Neural cell (in vitro differentiated cells): ENCODE data around the gene ATXN10. TPM values are rescaled to one million over a fixed set of nuclear protein-coding genes. Genes with fewer than 3 reads are reported as not detected.

ENCODE experiments used
- H2AFZ ChIP-seq: fragments of 200-600, 300-800 bp; sonication (generic), shearing (Covaris generic); 2 replicates; pipeline ENCODE4 v1.6.0; 2014; ENCODE audit warnings: low read depth, mild to moderate bottlenecking, antibody characterized with exemption, low read length, moderate library complexity
- H3F3A ChIP-seq: fragments of 200-600 bp; shearing (Covaris generic); 2 replicates; pipeline ENCODE4 v1.6.1; 2016; ENCODE audit warnings: mild to moderate bottlenecking, moderate library complexity, mixed read lengths, antibody characterized with exemption, low read length; ENCODE audit not compliant: insufficient read depth, poor library complexity, severe bottlenecking
- H3K27ac ChIP-seq: fragments of 200-600, 300-800 bp; sonication (generic), shearing (Covaris generic); 2 replicates; pipeline ENCODE4 v1.5.1; 2014; ENCODE audit warnings: mild to moderate bottlenecking, low read length, moderate library complexity
- H3K27me3 ChIP-seq: fragments of 300-800, 200-600 bp; sonication (generic), shearing (Covaris generic); 2 replicates; pipeline ENCODE4 v1.6.0; 2014; ENCODE audit warnings: mild to moderate bottlenecking, low read depth, low read length, moderate library complexity; ENCODE audit not compliant: insufficient read depth
- H3K36me3 ChIP-seq: fragments of 300-800, 200-600 bp; sonication (generic), shearing (Covaris generic); 2 replicates; pipeline ENCODE4 v1.5.1; 2014; ENCODE audit warnings: mild to moderate bottlenecking, antibody characterized with exemption, low read length, moderate library complexity; ENCODE audit not compliant: insufficient read depth
- H3K4me2 ChIP-seq: fragments of 300-800, 200-600 bp; sonication (generic), shearing (Covaris generic); 2 replicates; pipeline ENCODE4 v1.6.0; 2014; ENCODE audit warnings: mild to moderate bottlenecking, low read length
- H3K4me3 ChIP-seq: fragments of 300-800, 200-600 bp; sonication (generic), shearing (Covaris generic); 2 replicates; pipeline ENCODE4 v1.5.1; 2014; ENCODE audit warnings: mild to moderate bottlenecking, low read length, moderate library complexity
- H3K79me2 ChIP-seq: fragments of 200-600 bp; shearing (Covaris generic); replicated peaks from 2 replicates; pipeline ENCODE4 v1.6.0; 2014; ENCODE audit warnings: mild to moderate bottlenecking, low read length, moderate library complexity; ENCODE audit not compliant: insufficient read depth
- H3K9ac ChIP-seq: fragments of 300-800, 200-600 bp; sonication (generic), shearing (Covaris generic); 2 replicates; pipeline ENCODE4 v1.6.1; 2016; ENCODE audit warnings: mild to moderate bottlenecking, low read length, mixed read lengths
- H3K9me2 ChIP-seq: fragments of 200-600 bp; shearing (Covaris generic); 2 replicates; pipeline ENCODE4 v1.6.1; 2016; ENCODE audit warnings: mild to moderate bottlenecking, low read length, mixed read lengths; ENCODE audit not compliant: insufficient read depth
- H3K9me3 ChIP-seq: fragments of 200-600, 300-800 bp; sonication (generic), shearing (Covaris generic); 2 replicates; pipeline ENCODE4 v1.6.1; 2016; ENCODE audit warnings: mild to moderate bottlenecking, mixed run types, low read length, moderate library complexity, mixed read lengths
- H4K20me1 ChIP-seq: fragments of 200-600 bp; shearing (Covaris generic); 2 replicates; pipeline ENCODE4 v1.6.1; 2016; ENCODE audit warnings: mild to moderate bottlenecking, mixed run types; ENCODE audit not compliant: insufficient read depth
- CTCF ChIP-seq: fragments of 450-650 bp; IDR thresholded peaks from 2 replicates; pipeline ENCODE4 v1.5.1; 2014; ENCODE audit warnings: antibody characterized with exemption, mild to moderate bottlenecking, moderate library complexity; ENCODE audit not compliant: poor library complexity, severe bottlenecking
- EP300 ChIP-seq: fragments of 450-650 bp; conservative IDR thresholded peaks from 2 replicates; pipeline ENCODE4 v1.6.1; 2014; ENCODE audit warnings: antibody characterized with exemption, mild to moderate bottlenecking, moderate library complexity; ENCODE audit not compliant: poor library complexity, severe bottlenecking
- EZH2 ChIP-seq: fragments of 200-600, 300-800 bp; shearing (Covaris generic), sonication (generic); IDR thresholded peaks from 2 replicates; pipeline ENCODE4 v1.6.1; 2014; ENCODE audit warnings: antibody characterized with exemption, low read length, borderline replicate concordance, mild to moderate bottlenecking; ENCODE audit not compliant: insufficient read depth, poor library complexity, severe bottlenecking
- MXI1 ChIP-seq: fragments of 450-650 bp; conservative IDR thresholded peaks from 2 replicates; pipeline ENCODE4 v1.6.1; 2014; ENCODE audit warnings: antibody characterized with exemption, mild to moderate bottlenecking; ENCODE audit not compliant: poor library complexity, severe bottlenecking
- POLR2AphosphoS5 ChIP-seq: IDR thresholded peaks from 2 replicates; pipeline ENCODE4 v1.6.1; 2012
- RAD21 ChIP-seq: fragments of 450-650 bp; conservative IDR thresholded peaks from 2 replicates; pipeline ENCODE4 v1.6.1; 2014; ENCODE audit warnings: antibody characterized with exemption, mild to moderate bottlenecking, moderate library complexity
- REST ChIP-seq: IDR thresholded peaks from 2 replicates; pipeline ENCODE4 v1.6.1; 2012; ENCODE audit warnings: borderline replicate concordance
- SMC3 ChIP-seq: fragments of 450-650 bp; conservative IDR thresholded peaks from 2 replicates; pipeline ENCODE4 v1.6.1; 2014; ENCODE audit warnings: antibody characterized with exemption, mild to moderate bottlenecking, moderate library complexity; ENCODE audit not compliant: poor library complexity
- TAF1 ChIP-seq: IDR thresholded peaks from 2 replicates; pipeline ENCODE4 v1.6.1; 2012; ENCODE audit warnings: low read depth
- polyA plus RNA-seq: library from polyadenylated mRNA; depleted of rRNA; stranded (reverse); fragments of >200 nt; gene quantifications from 2 replicates; pipeline ENCODE4 v1.2.3, GENCODE V29; 2014

The ATXN10 gene
- polyA plus RNA-seq, 1 donor from 2014 or later, result 321 TPM

- Histone ChIP-seq H3K9me2 (no peaks in the 10 kb centered on the region), H3K4me3 (no peak overlapping the region), H3F3A (no peaks in the 10 kb centered on the region), H3K9ac (no peak overlapping the region), H3K36me3 (no peaks in the 10 kb centered on the region), H3K4me2 (no peak overlapping the region), H3K27me3 (no peaks in the 10 kb centered on the region), H3K79me2 (no peaks in the 10 kb centered on the region), H4K20me1 (no peaks in the 10 kb centered on the region), H3K9me3 (no peaks in the 10 kb centered on the region), H3K27ac (no peak overlapping the region), H2AFZ (no peak overlapping the region)
- TF ChIP-seq RAD21 (no peak), CTCF (no peak), MXI1 (no peak), SMC3 (no peak), TAF1 (no peak), EZH2 (no peak), POLR2AphosphoS5 (no peak), REST (no peak), EP300 (no peak)
Observed at GRCh38 chr22:45886540-45886939, 214.9 kb downstream of the ATXN10 start.

- no peaks in the 10 kb centered on the region for H3K36me3 ChIP-seq
Observed at GRCh38 chr22:45887202-45888131, 215.8 kb downstream of the ATXN10 start.

More at GRCh38 chr22:45887202-45888131, 215.8 kb downstream of the ATXN10 start:
- H3K4me3 ChIP-seq, result no peak overlapping the region
- H3K79me2 ChIP-seq, result no peaks in the 10 kb centered on the region
- no peaks in the 10 kb centered on the region for H3K9me2 ChIP-seq
- H3K9me3 ChIP-seq, result no peaks in the 10 kb centered on the region
- TF ChIP-seq REST (no peak), RAD21 (no peak), MXI1 (no peak), CTCF (no peak), TAF1 (no peak), EZH2 (no peak), POLR2AphosphoS5 (no peak), EP300 (no peak), SMC3 (no peak)
- no peak overlapping the region for H3K27ac ChIP-seq
- H3K27me3 ChIP-seq, result no peaks in the 10 kb centered on the region
- H4K20me1 ChIP-seq, result no peaks in the 10 kb centered on the region
- H3F3A ChIP-seq, result no peaks in the 10 kb centered on the region
- H3K9ac ChIP-seq, result no peak overlapping the region
- no peak overlapping the region for H2AFZ ChIP-seq
- H3K4me2 ChIP-seq, result no peak overlapping the region
